Measurements from ENCODE around the gene SETBP1.
A peak's percentile ranks its signal among the peaks of the same experiment; 100 is the strongest.
"Not testable (repeated sequence)": the region's sequence is repeated elsewhere in the genome, so short reads cannot be mapped to it uniquely, and the experiment has no call there.

SETBP1 gene

DNA sequence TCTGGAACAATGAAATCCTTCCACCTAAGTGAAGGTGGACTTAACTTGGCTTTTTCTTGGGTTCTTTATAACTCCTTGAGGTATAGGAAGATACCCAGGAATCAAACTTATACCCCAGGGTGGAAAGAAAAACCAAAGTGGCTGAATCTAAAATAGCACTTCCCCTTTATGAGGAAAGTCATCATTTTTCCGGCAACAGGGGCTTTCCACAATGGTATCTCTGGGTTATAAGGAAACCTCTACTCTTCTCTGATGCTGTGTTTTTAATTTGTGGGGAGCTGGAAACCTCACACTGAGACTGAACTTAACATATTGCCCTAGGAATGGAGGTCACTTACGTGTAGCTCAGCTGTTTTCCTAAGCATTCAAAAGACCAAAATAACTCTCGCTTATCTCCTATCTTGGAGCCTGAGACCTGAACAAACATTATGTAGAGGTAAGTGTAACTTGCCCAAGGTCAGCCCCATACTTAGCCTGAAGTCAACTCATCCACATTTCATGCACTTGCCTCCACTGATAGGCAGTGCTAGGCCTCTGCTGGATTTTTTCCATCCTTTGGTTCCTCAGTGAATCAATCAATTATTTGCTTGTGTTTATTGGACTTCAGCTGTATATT is 117.9 kb downstream of the SETBP1 start:
- Mint-ChIP-seq H3K4me1 (peaks cover 14% of the 10 kb centered on the region), H3K9me3 (peaks cover 7% of the 10 kb centered on the region), H3K4me3 (no peak overlapping the region), H3K36me3 (ENCODE audit: insufficient read depth) (peaks cover 2% of the 10 kb centered on the region), H3K27me3 (no peaks in the 10 kb centered on the region), H3K27ac (ENCODE audit: low read depth) (no peak overlapping the region)
- DNase-seq (ENCODE audit: low spot score in 2 of 2) (no peak), ATAC-seq (replicated peaks; ENCODE audit: extremely low read depth, poor library complexity, severe bottlenecking) (no peak)

DNA sequence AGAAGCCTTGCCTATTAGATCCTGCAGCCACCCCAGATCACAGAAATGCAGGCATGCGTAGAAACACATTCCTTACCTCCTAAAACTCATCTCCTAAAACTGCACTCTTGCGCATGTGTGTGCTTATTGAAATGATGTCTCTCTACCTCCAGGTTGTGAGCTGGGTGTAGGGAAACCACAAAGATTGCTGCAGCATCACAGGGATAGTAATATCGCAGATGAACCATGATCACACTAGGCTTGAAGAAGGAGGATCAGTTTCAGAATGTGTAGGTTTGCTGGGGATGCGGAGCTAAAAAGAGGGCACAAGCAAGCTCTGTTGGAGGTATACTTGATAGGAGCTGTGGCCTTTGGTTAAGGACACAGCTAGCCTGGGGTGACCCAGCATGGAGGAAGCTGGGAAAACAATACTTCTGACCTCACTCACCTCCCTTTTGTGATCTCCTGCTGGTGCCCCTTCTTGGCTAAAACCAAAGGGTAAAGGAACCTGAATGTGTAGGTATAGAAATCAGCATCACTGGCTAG is 118.8 kb downstream of the SETBP1 start:
- Mint-ChIP-seq H3K4me1 (peaks cover 14% of the 10 kb centered on the region), H3K36me3 (ENCODE audit: insufficient read depth) (peaks cover 2% of the 10 kb centered on the region), H3K27me3 (no peaks in the 10 kb centered on the region), H3K9me3 (peaks cover 7% of the 10 kb centered on the region), H3K27ac (ENCODE audit: low read depth) (peak overlapping the region; percentile 86), H3K4me3 (no peak overlapping the region)
- DNase-seq (ENCODE audit: low spot score in 2 of 2) (no peak), ATAC-seq (replicated peaks; ENCODE audit: extremely low read depth, poor library complexity, severe bottlenecking) (no peak)

DNA sequence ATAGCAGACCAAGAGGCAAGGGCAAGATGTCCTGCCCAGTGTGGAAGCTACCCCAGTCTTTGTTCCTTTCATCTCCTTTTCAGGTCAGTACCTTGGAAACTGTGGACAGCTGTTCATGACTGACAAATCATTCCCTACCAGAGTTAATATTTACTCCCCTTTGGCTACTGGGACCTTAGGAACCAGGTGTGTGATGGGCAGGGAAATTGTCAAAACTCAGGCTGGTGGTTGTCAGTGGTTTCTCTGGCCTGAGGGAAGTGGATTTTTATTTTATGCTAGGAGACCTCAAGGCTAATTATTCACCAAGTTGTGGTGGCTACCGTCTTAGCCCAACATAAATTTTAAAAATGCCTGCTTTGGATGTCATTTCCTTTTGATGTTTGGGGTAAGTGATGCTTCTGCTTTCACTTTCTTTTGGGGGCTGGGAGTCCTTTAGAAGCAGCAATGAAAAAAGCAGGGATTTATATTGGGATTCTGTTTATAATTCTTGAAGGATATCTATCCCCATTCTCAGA is 119.3 kb downstream of the SETBP1 start:
- Mint-ChIP-seq H3K9me3 (peaks cover 7% of the 10 kb centered on the region), H3K27me3 (no peaks in the 10 kb centered on the region), H3K4me3 (peak overlapping the region; percentile 54), H3K4me1 (peaks cover 14% of the 10 kb centered on the region), H3K36me3 (ENCODE audit: insufficient read depth) (peaks cover 2% of the 10 kb centered on the region), H3K27ac (ENCODE audit: low read depth) (peak overlapping the region; percentile 86)
- ATAC-seq (replicated peaks; ENCODE audit: extremely low read depth, poor library complexity, severe bottlenecking) (peak; percentile 36), DNase-seq (ENCODE audit: low spot score in 2 of 2) (no peak)

DNA sequence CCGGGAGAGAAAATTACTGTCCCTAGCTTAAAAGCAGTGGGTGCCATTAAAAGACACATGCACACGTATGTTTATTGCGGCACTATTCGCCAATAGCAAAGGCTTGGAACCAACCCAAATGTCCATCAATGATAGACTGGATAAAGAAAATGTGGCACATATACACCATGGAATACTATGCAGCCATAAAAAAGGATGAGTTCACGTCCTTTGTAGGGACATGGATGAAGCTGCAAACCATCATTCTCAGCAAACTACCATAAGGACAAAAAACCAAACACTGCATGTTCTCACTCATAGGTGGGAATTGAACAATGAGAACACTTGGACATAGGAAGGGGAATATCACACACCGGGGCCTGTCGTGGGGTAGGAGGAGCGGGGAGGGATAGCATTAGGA is 120.1 kb downstream of the SETBP1 start:
- H3K36me3 Mint-ChIP-seq (ENCODE audit: insufficient read depth); DNase-seq (ENCODE audit: low spot score in 2 of 2); H3K9me3 Mint-ChIP-seq; H3K27me3 Mint-ChIP-seq; H3K4me3 Mint-ChIP-seq; ATAC-seq (replicated peaks; ENCODE audit: extremely low read depth, poor library complexity, severe bottlenecking): not testable (repeated sequence)
- peak overlapping the region; percentile 86 for H3K27ac Mint-ChIP-seq (ENCODE audit: low read depth)
- H3K4me1 Mint-ChIP-seq, result peaks cover 21% of the 10 kb centered on the region

DNA sequence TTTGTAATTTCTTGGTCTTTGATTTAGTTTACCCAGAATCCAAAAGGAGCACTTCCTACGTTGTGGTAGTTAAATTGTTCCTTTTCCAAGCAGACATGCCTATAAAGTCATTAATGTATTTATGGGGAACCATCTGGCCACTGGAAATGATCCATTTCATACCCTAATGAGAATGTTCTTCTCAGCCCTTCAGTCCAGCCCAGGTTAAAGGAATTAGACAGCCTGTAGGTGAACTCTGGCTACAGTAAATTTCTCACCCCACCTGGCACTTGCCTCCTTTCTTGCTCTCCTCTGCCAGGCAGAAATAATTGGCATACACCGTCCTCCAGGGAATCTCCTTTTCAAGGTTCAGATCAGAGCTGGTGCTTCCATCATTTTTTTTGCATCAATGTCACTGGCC is 121.1 kb downstream of the SETBP1 start:
- H3K36me3 Mint-ChIP-seq (ENCODE audit: insufficient read depth), result peaks cover 2% of the 10 kb centered on the region
- ATAC-seq (replicated peaks; ENCODE audit: extremely low read depth, poor library complexity, severe bottlenecking) (no peak), DNase-seq (ENCODE audit: low spot score in 2 of 2) (no peak)
- no peak overlapping the region for H3K4me3 Mint-ChIP-seq
- H3K9me3 Mint-ChIP-seq, result peaks cover 7% of the 10 kb centered on the region
- H3K27me3 Mint-ChIP-seq, result no peaks in the 10 kb centered on the region
- no peak overlapping the region for H3K27ac Mint-ChIP-seq (ENCODE audit: low read depth)
- peaks cover 31% of the 10 kb centered on the region for H3K4me1 Mint-ChIP-seq

DNA sequence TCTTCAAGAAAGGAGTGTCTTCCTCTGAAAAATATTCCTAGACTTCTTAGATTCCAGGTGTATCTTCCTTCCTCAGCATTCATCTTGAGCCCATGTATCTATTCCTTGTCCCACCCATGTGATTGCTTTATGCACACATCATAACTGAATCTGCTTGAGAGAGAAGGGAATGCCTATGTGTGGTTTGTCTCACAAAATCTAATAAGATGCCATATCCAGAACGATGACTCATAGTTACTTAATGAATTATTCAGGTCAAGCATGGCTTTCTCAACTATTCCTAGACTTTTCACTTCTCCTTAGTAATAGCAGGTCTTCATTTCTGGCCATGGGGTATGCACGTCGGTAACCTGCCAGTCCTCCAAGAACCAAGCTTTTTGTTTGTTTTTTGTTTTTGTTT is 121.8 kb downstream of the SETBP1 start:
- H3K36me3 Mint-ChIP-seq (ENCODE audit: insufficient read depth), result peaks cover 2% of the 10 kb centered on the region
- ATAC-seq (replicated peaks; ENCODE audit: extremely low read depth, poor library complexity, severe bottlenecking) (no peak), DNase-seq (ENCODE audit: low spot score in 2 of 2) (no peak)
- H3K4me1 Mint-ChIP-seq, result peaks cover 34% of the 10 kb centered on the region
- H3K27me3 Mint-ChIP-seq, result no peaks in the 10 kb centered on the region
- H3K9me3 Mint-ChIP-seq, result peaks cover 7% of the 10 kb centered on the region
- no peak overlapping the region for H3K4me3 Mint-ChIP-seq
- no peak overlapping the region for H3K27ac Mint-ChIP-seq (ENCODE audit: low read depth)

DNA sequence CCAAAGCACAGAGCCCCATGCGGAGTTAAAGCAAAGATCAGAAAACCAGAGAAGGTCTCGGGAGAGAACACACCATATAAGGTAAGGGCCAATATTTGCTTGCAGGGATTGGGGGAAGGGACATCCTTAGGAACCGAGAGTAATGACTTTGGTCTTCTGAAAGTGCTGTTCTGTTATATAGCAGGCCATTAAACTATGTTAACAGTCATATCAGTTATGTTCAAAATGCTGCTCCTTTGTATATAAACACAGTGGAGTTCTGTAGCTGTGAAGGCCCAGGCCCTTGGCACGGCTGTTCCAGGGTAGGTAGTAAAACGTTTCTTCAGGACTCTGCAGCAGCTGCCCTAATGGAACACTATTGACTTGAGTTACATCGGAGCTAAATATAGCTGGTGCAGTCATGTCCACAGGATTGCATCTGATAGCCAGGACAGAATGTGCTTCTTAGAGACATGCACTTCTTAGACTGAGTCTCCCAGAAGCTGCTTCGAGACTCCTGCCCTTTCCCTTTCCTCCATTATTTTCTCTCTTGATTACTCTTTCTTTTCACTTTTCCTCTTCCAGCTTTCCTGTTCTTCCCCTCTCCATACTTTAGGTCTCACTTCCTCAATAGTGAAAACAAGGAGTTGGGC is 122.4 kb downstream of the SETBP1 start:
- no peak for DNase-seq (ENCODE audit: low spot score in 2 of 2)
- Mint-ChIP-seq H3K4me3 (no peak overlapping the region), H3K9me3 (peaks cover 7% of the 10 kb centered on the region), H3K27me3 (no peaks in the 10 kb centered on the region), H3K36me3 (ENCODE audit: insufficient read depth) (peaks cover 2% of the 10 kb centered on the region), H3K4me1 (peaks cover 36% of the 10 kb centered on the region), H3K27ac (ENCODE audit: low read depth) (no peak overlapping the region)
- no peak for ATAC-seq (replicated peaks; ENCODE audit: extremely low read depth, poor library complexity, severe bottlenecking)

DNA sequence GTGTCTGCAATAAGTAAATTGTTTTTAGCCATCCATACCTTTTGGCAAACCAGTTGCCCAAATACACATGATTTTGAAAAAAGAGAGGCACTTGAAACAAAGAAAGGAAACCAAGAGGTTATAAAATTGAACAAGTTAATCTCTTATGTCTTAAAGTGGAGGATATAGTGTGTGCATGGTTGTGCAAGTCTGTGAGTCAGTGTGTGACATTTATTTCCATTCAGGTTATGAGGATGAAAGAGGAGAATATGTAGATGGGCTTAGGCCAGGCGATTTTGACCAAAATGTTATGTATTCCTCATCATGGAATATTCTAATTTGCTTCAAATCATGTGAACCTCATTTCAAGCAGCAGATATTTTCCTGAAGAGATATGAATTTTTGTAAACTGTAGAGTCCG is 123.3 kb downstream of the SETBP1 start:
- H3K4me3 Mint-ChIP-seq, result no peak overlapping the region
- H3K36me3 Mint-ChIP-seq (ENCODE audit: insufficient read depth), result peaks cover 2% of the 10 kb centered on the region
- ATAC-seq (replicated peaks; ENCODE audit: extremely low read depth, poor library complexity, severe bottlenecking), result no peak
- no peak for DNase-seq (ENCODE audit: low spot score in 2 of 2)
- H3K9me3 Mint-ChIP-seq, result peaks cover 7% of the 10 kb centered on the region
- H3K27ac Mint-ChIP-seq (ENCODE audit: low read depth), result no peak overlapping the region
- H3K4me1 Mint-ChIP-seq, result peaks cover 36% of the 10 kb centered on the region
- H3K27me3 Mint-ChIP-seq, result no peaks in the 10 kb centered on the region

DNA sequence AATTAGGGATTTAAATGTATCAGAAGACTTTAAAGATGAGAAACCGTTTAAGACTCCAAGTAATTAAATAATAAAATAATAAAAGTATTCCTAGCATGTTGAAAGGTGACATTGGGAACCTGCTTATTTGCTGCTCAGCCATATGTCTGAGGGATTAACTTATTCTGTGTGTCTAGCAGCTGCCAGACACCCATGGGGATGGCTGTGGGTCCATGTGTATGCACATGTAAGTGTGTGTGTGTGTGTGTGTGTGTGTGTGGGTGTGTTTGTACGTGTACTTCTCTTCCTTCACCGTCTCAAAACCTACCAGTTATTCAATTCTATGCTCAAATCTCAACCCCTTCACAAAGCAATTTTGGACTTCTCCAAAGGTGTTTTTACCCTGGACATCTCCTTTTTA is 124.5 kb downstream of the SETBP1 start:
- Mint-ChIP-seq H3K36me3 (ENCODE audit: insufficient read depth) (peaks cover 2% of the 10 kb centered on the region), H3K4me1 (peaks cover 26% of the 10 kb centered on the region), H3K4me3 (no peak overlapping the region), H3K9me3 (peaks cover 6% of the 10 kb centered on the region), H3K27ac (ENCODE audit: low read depth) (no peak overlapping the region), H3K27me3 (no peaks in the 10 kb centered on the region)
- ATAC-seq (replicated peaks; ENCODE audit: extremely low read depth, poor library complexity, severe bottlenecking) (no peak), DNase-seq (ENCODE audit: low spot score in 2 of 2) (no peak)

DNA sequence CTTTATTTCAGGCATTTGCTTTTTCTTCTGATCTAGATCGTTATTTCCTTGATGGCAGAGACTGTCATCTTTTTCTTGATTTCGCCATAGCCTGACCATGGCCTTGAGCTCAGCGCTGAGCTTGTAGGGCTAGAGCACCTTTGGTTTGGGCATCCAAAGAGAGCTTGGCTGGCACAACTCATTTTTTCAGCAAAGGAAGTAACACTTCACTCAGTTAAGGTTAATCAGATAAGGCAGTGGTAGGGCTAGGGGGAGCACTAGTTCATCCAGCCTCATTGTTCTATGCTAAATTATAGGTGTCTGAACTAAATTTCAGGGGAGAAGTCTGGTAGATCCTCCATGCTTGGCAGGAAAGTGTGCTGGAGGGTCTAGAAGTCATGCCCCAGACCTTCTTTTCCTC is 125.0 kb downstream of the SETBP1 start:
- peak in 1 of 2 donors; percentile 13 for DNase-seq (ENCODE audit: low spot score in 2 of 2)
- H3K27ac Mint-ChIP-seq (ENCODE audit: low read depth), result no peak overlapping the region
- H3K4me1 Mint-ChIP-seq, result peaks cover 22% of the 10 kb centered on the region
- ATAC-seq (replicated peaks; ENCODE audit: extremely low read depth, poor library complexity, severe bottlenecking), result peak; percentile 80
- no peaks in the 10 kb centered on the region for H3K27me3 Mint-ChIP-seq
- no peaks in the 10 kb centered on the region for H3K36me3 Mint-ChIP-seq (ENCODE audit: insufficient read depth)
- no peak overlapping the region for H3K4me3 Mint-ChIP-seq
- H3K9me3 Mint-ChIP-seq, result peaks cover 1% of the 10 kb centered on the region

DNA sequence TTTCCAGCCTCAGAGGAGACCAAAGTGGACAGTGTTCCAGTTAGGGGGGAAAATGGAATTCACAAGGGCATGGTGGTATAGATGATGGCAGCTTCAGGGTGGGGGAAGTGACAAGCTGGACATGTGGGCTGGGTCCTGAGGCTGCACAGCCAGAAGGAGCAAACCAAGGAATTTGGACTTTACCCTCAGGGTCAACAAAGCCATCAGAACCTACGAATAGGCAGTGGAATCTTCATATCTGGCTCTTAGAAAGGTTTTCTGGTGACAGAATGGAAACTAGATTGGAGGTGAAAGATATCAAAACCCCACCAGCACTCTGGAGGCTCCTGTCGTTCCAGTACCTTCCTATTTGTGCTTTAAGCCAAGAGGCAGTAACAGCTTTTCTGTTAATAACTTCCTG is 127.1 kb downstream of the SETBP1 start:
- H3K4me1 Mint-ChIP-seq, result peaks cover 22% of the 10 kb centered on the region
- no peaks in the 10 kb centered on the region for H3K9me3 Mint-ChIP-seq
- no peak for DNase-seq (ENCODE audit: low spot score in 2 of 2)
- H3K27ac Mint-ChIP-seq (ENCODE audit: low read depth), result no peak overlapping the region
- H3K4me3 Mint-ChIP-seq, result no peak overlapping the region
- H3K36me3 Mint-ChIP-seq (ENCODE audit: insufficient read depth), result no peaks in the 10 kb centered on the region
- H3K27me3 Mint-ChIP-seq, result no peaks in the 10 kb centered on the region
- ATAC-seq (replicated peaks; ENCODE audit: extremely low read depth, poor library complexity, severe bottlenecking), result no peak

DNA sequence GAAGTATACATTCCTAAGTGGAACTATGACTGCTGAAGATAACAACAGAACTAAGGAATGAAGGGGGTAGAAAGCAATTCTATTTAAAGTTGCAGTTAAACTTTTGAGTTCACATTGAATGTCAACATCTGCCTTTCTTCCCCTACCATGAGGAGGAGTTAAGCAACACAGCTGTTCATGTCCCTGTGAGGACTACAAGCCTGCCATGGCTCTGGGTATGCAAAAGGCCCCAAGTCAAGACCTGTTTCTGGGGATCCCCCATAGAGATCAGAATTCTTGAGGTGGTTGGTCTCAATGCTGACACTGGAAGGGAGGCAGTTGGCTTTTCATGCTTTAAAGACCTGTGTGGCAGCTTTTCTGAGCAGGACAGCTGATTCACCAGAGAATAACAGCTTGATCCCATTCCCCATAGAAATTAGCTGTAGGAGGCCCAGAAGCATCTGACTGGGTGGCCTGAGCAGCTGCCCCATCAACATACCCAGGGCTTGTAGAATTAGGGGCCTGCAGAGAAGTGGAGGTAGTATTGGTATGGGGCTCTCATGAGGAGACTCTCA is 131.0 kb downstream of the SETBP1 start:
- no peak for ATAC-seq (replicated peaks; ENCODE audit: extremely low read depth, poor library complexity, severe bottlenecking)
- Mint-ChIP-seq H3K27me3 (no peaks in the 10 kb centered on the region), H3K36me3 (ENCODE audit: insufficient read depth) (no peaks in the 10 kb centered on the region), H3K9me3 (no peaks in the 10 kb centered on the region), H3K27ac (ENCODE audit: low read depth) (no peak overlapping the region), H3K4me1 (peaks cover 6% of the 10 kb centered on the region), H3K4me3 (no peak overlapping the region)
- no peak for DNase-seq (ENCODE audit: low spot score in 2 of 2)

DNA sequence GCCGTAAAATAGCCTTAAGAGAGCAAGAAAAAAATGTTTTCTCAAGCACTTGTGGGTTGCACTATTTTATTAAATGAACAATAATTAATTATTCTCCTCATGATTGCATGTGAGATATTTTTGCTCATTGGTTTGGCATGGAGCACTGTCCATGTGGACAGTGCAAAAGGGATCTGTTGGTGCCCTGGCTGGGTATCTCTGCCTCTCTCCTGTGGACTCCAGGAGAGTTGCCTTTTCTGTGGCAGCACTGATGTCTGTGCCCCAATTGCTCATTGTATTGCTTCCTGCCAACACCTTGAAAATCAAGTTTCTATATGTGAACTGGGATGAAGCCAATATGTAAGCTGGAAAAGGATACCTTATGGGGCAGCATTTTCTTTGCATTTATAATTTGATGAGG is 131.7 kb downstream of the SETBP1 start:
- Mint-ChIP-seq H3K4me3 (no peak overlapping the region), H3K36me3 (ENCODE audit: insufficient read depth) (peaks cover 2% of the 10 kb centered on the region), H3K27ac (ENCODE audit: low read depth) (no peak overlapping the region)

More for the DNA sequence above, 131.7 kb downstream of the SETBP1 start:
- Mint-ChIP-seq H3K9me3 (no peaks in the 10 kb centered on the region), H3K4me1 (peaks cover 2% of the 10 kb centered on the region), H3K27me3 (no peaks in the 10 kb centered on the region)
- no peak for DNase-seq (ENCODE audit: low spot score in 2 of 2)
- ATAC-seq (replicated peaks; ENCODE audit: extremely low read depth, poor library complexity, severe bottlenecking), result no peak

All from central memory CD8-positive, alpha-beta T cell (primary cell).